H1 (cell line): ENCODE results near the gene DPEP3. TPM values are rescaled to one million over a fixed set of nuclear protein-coding genes. Genes with fewer than 3 reads are reported as not detected.

Experiments
- ATF2 ChIP-seq: IDR thresholded peaks from 2 replicates; pipeline ENCODE4 v1.6.1; 2012; ENCODE audit warnings: low read length, inconsistent platforms
- ATF3 ChIP-seq: IDR thresholded peaks from 2 replicates; pipeline ENCODE4 v1.6.1; 2011; ENCODE audit warnings: low read depth, mild to moderate bottlenecking, low read length; ENCODE audit not compliant: insufficient read depth
- BACH1 ChIP-seq: IDR thresholded peaks from 2 replicates; pipeline ENCODE4 v1.6.1; 2012; ENCODE audit warnings: low read length, improper control_type of control experiment
- CHD2 ChIP-seq: IDR thresholded peaks from 2 replicates; pipeline ENCODE4 v1.6.1; 2012; ENCODE audit warnings: low read length, improper control_type of control experiment
- E2F6 ChIP-seq: IDR thresholded peaks from 2 replicates; pipeline ENCODE4 v1.6.1; 2012; ENCODE audit warnings: inconsistent platforms
- EP300 ChIP-seq, 2 experiments: IDR thresholded peaks; 1 replicate in 1 of 2; 2 replicates in 1 of 2; pipeline ENCODE4 v1.6.1; 2011 to 2012; ENCODE audit warnings: low read depth in 2 of 2, low read length in 2 of 2, mild to moderate bottlenecking in 2 of 2, borderline replicate concordance in 1 of 2, inconsistent platforms in 1 of 2, moderate library complexity in 1 of 2
- HDAC2 ChIP-seq, 2 experiments: fragments of 300-600 bp in 1 of 2; sonication (generic) in 1 of 2; IDR thresholded peaks; 2 replicates each; pipeline ENCODE4 v1.6.1; 2011 to 2012; ENCODE audit warnings: low read depth in 2 of 2, low read length in 2 of 2, mild to moderate bottlenecking in 2 of 2, moderate library complexity in 2 of 2, borderline replicate concordance in 1 of 2, inconsistent platforms in 1 of 2
- KDM1A ChIP-seq: fragments of 200-600, 300-600 bp; sonication (generic); IDR thresholded peaks from 2 replicates; pipeline ENCODE4 v1.7.1; 2016; ENCODE audit warnings: mild to moderate bottlenecking, low read length, borderline replicate concordance
- POLR2A ChIP-seq, 2 experiments: IDR thresholded peaks; 1 replicate in 1 of 2; 2 replicates in 1 of 2; pipeline ENCODE4 v1.6.1; 2011; ENCODE audit warnings: low read depth in 2 of 2, low read length in 2 of 2, mild to moderate bottlenecking in 2 of 2; ENCODE audit errors: control extremely low read depth in 1 of 2
- POLR2AphosphoS5 ChIP-seq: IDR thresholded peaks from 2 replicates; pipeline ENCODE4 v1.6.1; 2011; ENCODE audit warnings: low read depth, low read length
- POU5F1 ChIP-seq: IDR thresholded peaks from 2 replicates; pipeline ENCODE4 v1.6.1; 2011; ENCODE audit warnings: low read depth, mild to moderate bottlenecking, low read length, moderate library complexity
- RAD21 ChIP-seq, 2 experiments: IDR thresholded peaks in 1 of 2; conservative IDR thresholded peaks in 1 of 2; 2 replicates each; pipeline ENCODE4 v1.6.1; 2011; ENCODE audit warnings: low read depth in 2 of 2, low read length in 2 of 2, improper control_type of control experiment in 1 of 2, inconsistent platforms in 1 of 2, mild to moderate bottlenecking in 1 of 2, moderate library complexity in 1 of 2
- RNF2 ChIP-seq: fragments of 200-900, 300-1000 bp; sonication (generic); IDR thresholded peaks from 2 replicates; pipeline ENCODE4 v1.7.1; 2016; ENCODE audit warnings: borderline replicate concordance, low read depth, mild to moderate bottlenecking, antibody characterized with exemption, low read length; ENCODE audit not compliant: poor library complexity, severe bottlenecking; ENCODE audit errors: missing control alignments
- RXRA ChIP-seq: IDR thresholded peaks from 2 replicates; pipeline ENCODE4 v1.6.1; 2011; ENCODE audit warnings: low read depth, mild to moderate bottlenecking, low read length, moderate library complexity; ENCODE audit not compliant: insufficient read depth
- SAP30 ChIP-seq: fragments of 300-600 bp; sonication (generic); IDR thresholded peaks from 2 replicates; pipeline ENCODE4 v1.7.1; 2012; ENCODE audit warnings: low read length, moderate library complexity, mild to moderate bottlenecking, inconsistent platforms; ENCODE audit not compliant: insufficient read depth, insufficient replicate concordance
- SIX5 ChIP-seq: IDR thresholded peaks from 2 replicates; pipeline ENCODE4 v1.6.1; 2011; ENCODE audit warnings: mild to moderate bottlenecking, low read depth, low read length
- SP1 ChIP-seq: IDR thresholded peaks from 2 replicates; pipeline ENCODE4 v1.6.1; 2011; ENCODE audit warnings: low read depth, low read length
- TAF1 ChIP-seq: IDR thresholded peaks from 2 replicates; pipeline ENCODE4 v1.6.1; 2011; ENCODE audit warnings: mild to moderate bottlenecking, low read depth, low read length
- TBP ChIP-seq: IDR thresholded peaks from 2 replicates; pipeline ENCODE4 v1.6.1; 2011; ENCODE audit warnings: low read depth, low read length, improper control_type of control experiment
- YY1 ChIP-seq: IDR thresholded peaks from 2 replicates; pipeline ENCODE4 v1.6.1; 2011; ENCODE audit warnings: low read depth, mild to moderate bottlenecking, low read length
- polyA plus RNA-seq, 7 experiments: library from polyadenylated mRNA; depleted of rRNA in 3 of 7; stranded (reverse) in 5 of 7; unstranded in 2 of 7; fragments of >200 nt in 5 of 7; fragments of 200-250 nt in 2 of 7; gene quantifications; 1 replicate in 5 of 7; 2 replicates in 1 of 7; 4 replicates in 1 of 7; pipeline versions ENCODE4 v1.2.1 to v1.2.3, GENCODE V29; 2011 to 2013; ENCODE audit warnings: missing spikeins in 2 of 7, mixed read lengths in 2 of 7
- total RNA-seq: library from RNA; stranded (reverse); fragmentation: NEBNext Ultra II Directional; extraction: Animal tissue kit (Norgen Biotek cat#: 25700); gene quantifications from 2 replicates; pipeline ENCODE4 v1.2.1, GENCODE V29; 2021

Gene DPEP3
- total and polyA plus RNA-seq, 2 of the 8 experiments (the other 6 are each of a cell fraction or from before 2014, with no cell fraction given): 6.5 to 9.9 TPM

- TF ChIP-seq ATF2 (no peak), SAP30 (no peak), E2F6 (peak; percentile 57; the same call in 1 of the 2 replicates), EP300 (IDR thresholded peaks at IDR 0.05; ENCODE audit: borderline replicate concordance in 1 of 2, low read depth in 2 of 2, low read length in 2 of 2) (peak in 1 of 2 experiments; percentile 34; a peak in 1 of 3 replicates), POLR2AphosphoS5 (no peak), CHD2 (peak; percentile 54; the same call in 1 of the 2 replicates), RNF2 (no peak), BACH1 (peak; percentile 92), TBP (peak; percentile 39; the same call in 1 of the 2 replicates), ATF3 (peak; percentile 63; the same call in 1 of the 2 replicates), KDM1A (peak; percentile 58; the same call in 1 of the 2 replicates), POLR2A (IDR thresholded peaks at IDR 0.05; ENCODE audit: control extremely low read depth in 1 of 2, low read depth in 2 of 2, low read length in 2 of 2) (no peak), SIX5 (no peak), RXRA (no peak), HDAC2 (IDR thresholded peaks at IDR 0.05; ENCODE audit: borderline replicate concordance in 1 of 2, low read depth in 2 of 2, low read length in 2 of 2) (peak; percentile 30 to 84; a peak in 1 of 4 replicates), RAD21 (IDR thresholded peaks at IDR 0.05 in 1 of 2, conservative IDR thresholded peaks at IDR 0.05 in 1 of 2; ENCODE audit: low read depth in 2 of 2, low read length in 2 of 2) (peak; percentile 38 to 49; a peak in 3 of 4 replicates), SP1 (no peak), POU5F1 (no peak), TAF1 (no peak), YY1 (0 out of 2 replicates have a peak, but pooled peaks have one; percentile 5)
These were observed at the start of gene DPEP3 (continued) for GRCh38 chr16:67979955-67980678.
